ENCODE results near the gene NAP1L4.

NAP1L4 gene

GRCh38 chr11:2992234-2992996 lies at the start of gene NAP1L4:
NAP1L4 (minus strand) TSS chr11:2992329; CDS start chr11:2979220, 13,109 bp downstream.
- H3K36me3 ChIP-seq (ENCODE audit: control insufficient read depth in 5 of 5, insufficient read depth in 5 of 5, low read length in 5 of 5) = peaks cover 0 to 3% (median 0%) of the 10 kb centered on the region in 5 donors
- H3K4me3 ChIP-seq (ENCODE audit: low read depth in 1 of 5, low read length in 5 of 5) = peak within 1 kb of the TSS; percentile 72 to 91 (median 83)
- H3K4me1 ChIP-seq (ENCODE audit: control insufficient read depth in 5 of 5, insufficient read depth in 5 of 5, low read length in 5 of 5) = peaks cover 10 to 50% (median 47%) of the 10 kb centered on the region in 5 donors
- H3K27ac ChIP-seq (ENCODE audit: low read depth, low read length) = peak within 1 kb of the TSS; percentile 92
- H3K9ac ChIP-seq (ENCODE audit: low read length in 5 of 5) = peak within 1 kb of the TSS; percentile 90 to 96 (median 94)
- H3K27me3 ChIP-seq (ENCODE audit: control insufficient read depth in 5 of 5, insufficient read depth in 4 of 5, low read length in 5 of 5) = no peaks in the 10 kb centered on the region
- no peaks in the 10 kb centered on the region for H3K9me3 ChIP-seq (ENCODE audit: control insufficient read depth in 5 of 5, low read length in 5 of 5)

- Histone ChIP-seq H3K9ac (ENCODE audit: low read length in 5 of 5) (no peak overlapping the region), H3K36me3 (ENCODE audit: control insufficient read depth in 5 of 5, insufficient read depth in 5 of 5, low read length in 5 of 5) (peaks cover 11 to 76% (median 69%) of the 10 kb centered on the region in 5 donors), H3K4me1 (ENCODE audit: control insufficient read depth in 5 of 5, insufficient read depth in 5 of 5, low read length in 5 of 5) (peaks cover 13 to 66% (median 49%) of the 10 kb centered on the region in 5 donors), H3K4me3 (ENCODE audit: low read depth in 1 of 5, low read length in 5 of 5) (no peak overlapping the region), H3K27ac (ENCODE audit: low read depth, low read length) (no peak overlapping the region), H3K9me3 (ENCODE audit: control insufficient read depth in 5 of 5, low read length in 5 of 5) (no peaks in the 10 kb centered on the region), H3K27me3 (ENCODE audit: control insufficient read depth in 5 of 5, insufficient read depth in 4 of 5, low read length in 5 of 5) (no peaks in the 10 kb centered on the region)
These were observed 48.8 kb upstream of the NAP1L4 start for GRCh38 chr11:3040881-3041280.

GRCh38 chr11:3037945-3038271 lies 45.8 kb upstream of the NAP1L4 start:
- Histone ChIP-seq H3K27ac (ENCODE audit: low read depth, low read length) (peak overlapping the region; percentile 57), H3K4me1 (ENCODE audit: control insufficient read depth in 5 of 5, insufficient read depth in 5 of 5, low read length in 5 of 5) (peaks cover 12 to 41% (median 33%) of the 10 kb centered on the region in 5 donors), H3K27me3 (ENCODE audit: control insufficient read depth in 5 of 5, insufficient read depth in 4 of 5, low read length in 5 of 5) (no peaks in the 10 kb centered on the region), H3K36me3 (ENCODE audit: control insufficient read depth in 5 of 5, insufficient read depth in 5 of 5, low read length in 5 of 5) (peaks cover 11 to 82% (median 72%) of the 10 kb centered on the region in 5 donors), H3K4me3 (ENCODE audit: low read depth in 1 of 5, low read length in 5 of 5) (no peak overlapping the region), H3K9me3 (ENCODE audit: control insufficient read depth in 5 of 5, low read length in 5 of 5) (no peaks in the 10 kb centered on the region), H3K9ac (ENCODE audit: low read length in 5 of 5) (peak overlapping the region in 2 of 5 donors; percentile 5 to 23)

DNA sequence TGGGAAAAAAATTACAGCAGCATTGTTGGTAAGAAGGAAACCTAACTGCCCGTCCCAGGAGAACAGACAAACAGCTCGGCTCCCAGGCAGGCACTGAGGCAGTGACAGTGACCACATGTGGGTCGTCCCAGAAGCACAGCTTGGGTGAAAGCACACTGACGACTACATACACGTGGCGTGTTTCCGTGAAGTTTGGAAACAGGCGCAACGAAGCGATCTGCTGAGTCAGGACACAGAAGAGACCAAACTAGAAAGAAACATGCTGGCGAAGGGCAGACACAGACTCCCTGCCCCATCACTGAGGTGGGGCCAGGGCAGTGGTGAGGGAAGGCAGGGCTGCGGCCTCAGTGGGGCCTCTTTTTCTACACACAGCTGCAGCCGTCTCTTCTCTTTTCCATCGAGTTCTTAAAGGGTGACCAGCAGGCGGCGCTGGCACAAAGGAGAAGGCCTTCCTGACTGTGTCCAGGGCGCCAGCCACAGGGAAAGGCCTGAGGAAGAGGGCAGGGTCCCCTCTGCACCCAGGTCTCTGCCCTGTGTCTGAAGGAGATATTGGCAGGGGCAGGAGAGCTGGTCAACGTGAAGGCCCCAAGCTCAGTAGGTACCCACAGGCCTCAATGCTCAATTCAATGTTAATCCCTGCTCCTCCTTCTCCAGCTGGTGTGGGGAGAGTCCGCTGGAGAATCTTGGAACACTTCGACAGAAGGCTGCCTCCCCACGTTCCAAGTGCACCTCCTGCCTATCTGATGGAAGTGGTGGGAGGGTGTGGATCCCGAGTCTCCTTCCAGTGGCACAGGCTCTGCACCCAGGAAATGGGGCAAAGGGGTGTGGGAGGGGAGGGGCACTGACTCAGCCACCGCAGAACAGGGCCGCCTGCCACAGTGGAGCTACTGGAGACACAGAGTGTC lies 45.2 kb upstream of the NAP1L4 start:
- Histone ChIP-seq H3K9ac (ENCODE audit: low read length in 5 of 5) (peak overlapping the region in 2 of 5 donors; percentile 21 to 23), H3K27ac (ENCODE audit: low read depth, low read length) (peak overlapping the region; percentile 57), H3K36me3 (ENCODE audit: control insufficient read depth in 5 of 5, insufficient read depth in 5 of 5, low read length in 5 of 5) (peaks cover 11 to 88% (median 78%) of the 10 kb centered on the region in 5 donors), H3K27me3 (ENCODE audit: control insufficient read depth in 5 of 5, insufficient read depth in 4 of 5, low read length in 5 of 5) (no peaks in the 10 kb centered on the region), H3K4me3 (ENCODE audit: low read depth in 1 of 5, low read length in 5 of 5) (no peak overlapping the region), H3K9me3 (ENCODE audit: control insufficient read depth in 5 of 5, low read length in 5 of 5) (no peaks in the 10 kb centered on the region), H3K4me1 (ENCODE audit: control insufficient read depth in 5 of 5, insufficient read depth in 5 of 5, low read length in 5 of 5) (peaks cover 10 to 35% (median 28%) of the 10 kb centered on the region in 5 donors)

DNA sequence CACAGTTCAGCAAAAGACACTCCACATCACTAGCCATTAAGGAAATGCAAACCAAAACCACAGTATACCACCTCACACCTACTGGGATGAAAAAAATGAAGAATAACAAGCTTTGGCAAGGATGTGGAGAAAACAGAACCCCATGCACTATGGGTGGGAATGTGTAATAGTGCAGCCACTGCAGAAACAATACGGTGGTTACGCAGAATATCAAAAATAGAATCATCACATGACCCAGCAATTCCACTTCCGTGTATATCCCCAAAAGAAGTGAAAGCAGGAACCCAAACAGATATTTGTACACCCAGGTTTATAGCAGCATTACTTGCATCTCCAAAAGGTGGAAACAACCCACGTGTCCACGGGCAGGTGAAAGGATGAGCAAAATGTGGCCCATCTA lies 44.3 kb upstream of the NAP1L4 start:
- Histone ChIP-seq H3K9me3 (ENCODE audit: control insufficient read depth in 5 of 5, low read length in 5 of 5) (no peaks in the 10 kb centered on the region), H3K4me1 (ENCODE audit: control insufficient read depth in 5 of 5, insufficient read depth in 5 of 5, low read length in 5 of 5) (peaks cover 10 to 28% (median 25%) of the 10 kb centered on the region in 5 donors), H3K9ac (ENCODE audit: low read length in 5 of 5) (no peak overlapping the region), H3K27me3 (ENCODE audit: control insufficient read depth in 5 of 5, insufficient read depth in 4 of 5, low read length in 5 of 5) (no peaks in the 10 kb centered on the region), H3K27ac (ENCODE audit: low read depth, low read length) (peak overlapping the region; percentile 57), H3K4me3 (ENCODE audit: low read depth in 1 of 5, low read length in 5 of 5) (no peak overlapping the region), H3K36me3 (ENCODE audit: control insufficient read depth in 5 of 5, insufficient read depth in 5 of 5, low read length in 5 of 5) (peaks cover 12 to 84% (median 71%) of the 10 kb centered on the region in 5 donors)

GRCh38 chr11:3035333-3035732 lies 43.2 kb upstream of the NAP1L4 start:
- H3K9me3 ChIP-seq (ENCODE audit: control insufficient read depth in 5 of 5, low read length in 5 of 5) = no peaks in the 10 kb centered on the region
- H3K9ac ChIP-seq (ENCODE audit: low read length in 5 of 5) = peak overlapping the region in 1 of 5 donors; percentile 6
- no peak overlapping the region for H3K27ac ChIP-seq (ENCODE audit: low read depth, low read length)
- peaks cover 14 to 80% (median 66%) of the 10 kb centered on the region in 5 donors for H3K36me3 ChIP-seq (ENCODE audit: control insufficient read depth in 5 of 5, insufficient read depth in 5 of 5, low read length in 5 of 5)
- H3K4me1 ChIP-seq (ENCODE audit: control insufficient read depth in 5 of 5, insufficient read depth in 5 of 5, low read length in 5 of 5) = peaks cover 10 to 38% (median 29%) of the 10 kb centered on the region in 5 donors
- no peaks in the 10 kb centered on the region for H3K27me3 ChIP-seq (ENCODE audit: control insufficient read depth in 5 of 5, insufficient read depth in 4 of 5, low read length in 5 of 5)
- H3K4me3 ChIP-seq (ENCODE audit: low read depth in 1 of 5, low read length in 5 of 5) = no peak overlapping the region

GRCh38 chr11:3030289-3031070 lies 38.4 kb upstream of the NAP1L4 start:
- H3K9ac ChIP-seq (ENCODE audit: low read length in 5 of 5) = no peak overlapping the region
- no peak overlapping the region for H3K27ac ChIP-seq (ENCODE audit: low read depth, low read length)
- H3K4me1 ChIP-seq (ENCODE audit: control insufficient read depth in 5 of 5, insufficient read depth in 5 of 5, low read length in 5 of 5) = peaks cover 0 to 30% (median 26%) of the 10 kb centered on the region in 5 donors
- no peak overlapping the region for H3K4me3 ChIP-seq (ENCODE audit: low read depth in 1 of 5, low read length in 5 of 5)
- no peaks in the 10 kb centered on the region for H3K27me3 ChIP-seq (ENCODE audit: control insufficient read depth in 5 of 5, insufficient read depth in 4 of 5, low read length in 5 of 5)
- H3K36me3 ChIP-seq (ENCODE audit: control insufficient read depth in 5 of 5, insufficient read depth in 5 of 5, low read length in 5 of 5) = peaks cover 4 to 75% (median 66%) of the 10 kb centered on the region in 5 donors
- H3K9me3 ChIP-seq (ENCODE audit: control insufficient read depth in 5 of 5, low read length in 5 of 5) = no peaks in the 10 kb centered on the region

- H3K36me3 ChIP-seq (ENCODE audit: control insufficient read depth in 5 of 5, insufficient read depth in 5 of 5, low read length in 5 of 5) = peaks cover 4 to 78% (median 68%) of the 10 kb centered on the region in 5 donors
- H3K9me3 ChIP-seq (ENCODE audit: control insufficient read depth in 5 of 5, low read length in 5 of 5) = no peaks in the 10 kb centered on the region
- H3K27me3 ChIP-seq (ENCODE audit: control insufficient read depth in 5 of 5, insufficient read depth in 4 of 5, low read length in 5 of 5) = no peaks in the 10 kb centered on the region
- peaks cover 0 to 30% (median 26%) of the 10 kb centered on the region in 5 donors for H3K4me1 ChIP-seq (ENCODE audit: control insufficient read depth in 5 of 5, insufficient read depth in 5 of 5, low read length in 5 of 5)
- no peak overlapping the region for H3K27ac ChIP-seq (ENCODE audit: low read depth, low read length)
- H3K9ac ChIP-seq (ENCODE audit: low read length in 5 of 5) = no peak overlapping the region
- H3K4me3 ChIP-seq (ENCODE audit: low read depth in 1 of 5, low read length in 5 of 5) = no peak overlapping the region
These were observed 36.7 kb upstream of the NAP1L4 start for GRCh38 chr11:3028813-3029212.

GRCh38 chr11:3026803-3027202 lies 34.7 kb upstream of the NAP1L4 start:
- Histone ChIP-seq H3K9ac (ENCODE audit: low read length in 5 of 5) (no peak overlapping the region), H3K36me3 (ENCODE audit: control insufficient read depth in 5 of 5, insufficient read depth in 5 of 5, low read length in 5 of 5) (peaks cover 4 to 81% (median 66%) of the 10 kb centered on the region in 5 donors), H3K27me3 (ENCODE audit: control insufficient read depth in 5 of 5, insufficient read depth in 4 of 5, low read length in 5 of 5) (no peaks in the 10 kb centered on the region), H3K4me3 (ENCODE audit: low read depth in 1 of 5, low read length in 5 of 5) (no peak overlapping the region), H3K4me1 (ENCODE audit: control insufficient read depth in 5 of 5, insufficient read depth in 5 of 5, low read length in 5 of 5) (peaks cover 0 to 43% (median 42%) of the 10 kb centered on the region in 5 donors), H3K9me3 (ENCODE audit: control insufficient read depth in 5 of 5, low read length in 5 of 5) (no peaks in the 10 kb centered on the region), H3K27ac (ENCODE audit: low read depth, low read length) (no peak overlapping the region)

Measured in subcutaneous abdominal adipose tissue (tissue), 5 donors.